HG02571 (cell line): ENCODE results near the gene CDKN1B.

Experiments used
- ATAC-seq: cut with Tn5 transposase; IDR thresholded peaks from one replicate; pipeline ENCODE4 v1.9.1; 2021; ENCODE audit warnings: mild to moderate bottlenecking, moderate library complexity; ENCODE audit not compliant: unreplicated experiment

CDKN1B gene

GRCh38 chr12:12700254-12700653, 16.9 kb upstream of the CDKN1B start:
- ATAC-seq: no peak

DNA sequence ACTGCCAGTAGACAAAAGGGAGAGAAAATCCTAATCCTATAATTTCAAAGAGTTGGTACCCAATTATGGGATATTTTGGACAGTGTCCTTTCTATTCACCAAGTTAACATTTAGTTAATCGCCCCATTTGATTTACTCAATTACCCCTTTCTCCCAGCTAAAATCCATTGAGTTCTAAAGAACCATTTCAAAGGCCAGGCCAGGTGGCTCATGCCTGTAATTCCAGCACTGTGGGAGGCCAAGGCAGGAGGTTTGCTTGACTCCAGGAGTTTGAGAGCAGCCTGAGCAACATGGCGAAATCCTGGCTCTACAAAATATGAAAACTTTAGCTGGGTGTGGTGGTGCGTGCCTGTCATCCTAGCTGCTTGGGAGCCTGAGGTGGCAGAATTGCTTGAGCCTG, 15.7 kb upstream of the CDKN1B start:
- no peak for ATAC-seq

- no peak for ATAC-seq
Observed at GRCh38 chr12:12704593-12705230, 12.5 kb upstream of the CDKN1B start.

DNA sequence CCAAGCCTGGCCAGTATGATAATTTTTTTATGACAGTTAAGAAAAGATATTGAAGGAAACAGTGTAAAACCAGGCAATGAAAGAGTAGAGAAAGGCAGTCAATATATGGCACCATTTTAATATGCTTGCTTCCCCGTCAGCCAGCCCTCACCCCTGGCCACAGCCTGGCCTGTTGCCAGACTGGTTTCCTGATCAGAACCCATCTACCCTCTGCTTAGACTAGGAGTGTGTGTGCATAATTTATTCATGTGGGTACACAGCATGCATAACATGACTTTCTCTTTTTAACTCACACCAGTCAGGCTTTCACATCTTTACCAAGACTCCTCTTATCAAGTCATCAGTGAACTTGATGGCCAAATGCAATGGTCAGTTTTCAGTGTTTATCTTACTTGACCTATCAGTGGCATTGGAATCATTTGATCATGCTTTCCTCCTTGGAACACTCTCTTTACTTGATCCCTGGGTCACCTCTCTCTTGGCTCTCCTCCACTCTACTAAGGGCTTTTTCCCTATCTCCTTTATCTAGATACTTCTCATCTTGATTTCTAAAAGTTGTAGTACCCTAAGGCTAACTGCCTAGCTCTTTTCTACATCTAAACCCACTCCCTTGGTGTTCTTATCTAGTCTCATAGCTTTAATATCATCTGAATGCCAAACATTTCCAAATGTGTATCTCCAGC, 11.2 kb upstream of the CDKN1B start:
- ATAC-seq: no peak

- ATAC-seq: no peak
Observed at GRCh38 chr12:12713932-12714275, 3.3 kb upstream of the CDKN1B start.

- no peak for ATAC-seq
Observed at GRCh38 chr12:12714276-12715021, 2.7 kb upstream of the CDKN1B start.

DNA sequence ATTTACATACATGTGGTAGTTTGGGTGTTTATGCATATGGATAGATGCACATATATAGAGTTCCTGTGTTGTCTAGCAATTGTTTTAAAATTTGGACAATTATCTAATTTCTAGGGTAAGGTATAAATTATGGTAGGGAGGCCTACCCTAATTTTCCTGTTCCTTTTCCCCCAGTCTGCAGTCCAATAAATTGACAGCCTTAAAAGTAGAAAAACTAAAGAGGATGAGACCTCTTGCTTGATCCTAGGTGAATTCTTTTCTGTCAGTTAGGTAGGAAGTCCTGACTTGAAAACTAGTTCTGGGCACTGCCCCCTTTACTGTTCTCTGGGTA, 2.1 kb upstream of the CDKN1B start:
- no peak for ATAC-seq

- ATAC-seq: no peak
Observed at GRCh38 chr12:12715459-12716150, 1.6 kb upstream of the CDKN1B start.

GRCh38 chr12:12716151-12716792, 896 bp upstream of the CDKN1B start:
- no peak for ATAC-seq

DNA sequence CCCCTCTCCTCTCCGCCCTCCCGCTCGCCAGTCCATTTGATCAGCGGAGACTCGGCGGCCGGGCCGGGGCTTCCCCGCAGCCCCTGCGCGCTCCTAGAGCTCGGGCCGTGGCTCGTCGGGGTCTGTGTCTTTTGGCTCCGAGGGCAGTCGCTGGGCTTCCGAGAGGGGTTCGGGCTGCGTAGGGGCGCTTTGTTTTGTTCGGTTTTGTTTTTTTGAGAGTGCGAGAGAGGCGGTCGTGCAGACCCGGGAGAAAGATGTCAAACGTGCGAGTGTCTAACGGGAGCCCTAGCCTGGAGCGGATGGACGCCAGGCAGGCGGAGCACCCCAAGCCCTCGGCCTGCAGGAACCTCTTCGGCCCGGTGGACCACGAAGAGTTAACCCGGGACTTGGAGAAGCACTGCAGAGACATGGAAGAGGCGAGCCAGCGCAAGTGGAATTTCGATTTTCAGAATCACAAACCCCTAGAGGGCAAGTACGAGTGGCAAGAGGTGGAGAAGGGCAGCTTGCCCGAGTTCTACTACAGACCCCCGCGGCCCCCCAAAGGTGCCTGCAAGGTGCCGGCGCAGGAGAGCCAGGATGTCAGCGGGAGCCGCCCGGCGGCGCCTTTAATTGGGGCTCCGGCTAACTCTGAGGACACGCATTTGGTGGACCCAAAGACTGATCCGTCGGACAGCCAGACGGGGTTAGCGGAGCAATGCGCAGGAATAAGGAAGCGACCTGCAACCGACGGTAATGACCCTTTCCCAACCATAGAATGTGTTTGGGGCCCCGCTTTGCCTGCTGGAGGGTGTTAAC, 615 bp downstream of the CDKN1B start:
- peak; percentile 8 for ATAC-seq

- ATAC-seq: no peak
Observed at GRCh38 chr12:12718381-12718759, 1.2 kb downstream of the CDKN1B start.

- no peak for ATAC-seq
Observed at GRCh38 chr12:12718853-12719252, 1.7 kb downstream of the CDKN1B start.

DNA sequence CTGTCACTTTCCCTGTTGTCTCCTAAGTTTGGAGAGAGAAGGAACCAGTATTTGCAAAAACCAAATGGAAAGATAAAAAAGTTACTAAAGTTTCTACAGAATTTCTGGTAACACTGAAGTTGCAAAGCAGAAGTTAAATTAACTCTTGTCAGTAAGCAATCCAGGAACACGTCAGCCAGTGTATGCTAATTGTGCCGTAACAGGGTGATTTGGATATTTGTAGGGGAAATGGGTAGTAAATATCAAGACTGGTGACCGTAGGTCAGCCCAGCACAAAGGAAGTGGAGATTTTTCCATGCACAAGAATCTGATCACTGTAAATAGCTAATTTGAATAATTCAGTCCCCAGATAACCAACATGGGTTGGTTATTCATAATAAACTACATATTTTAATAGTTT, 2.3 kb downstream of the CDKN1B start:
- ATAC-seq: no peak

- no peak for ATAC-seq
Observed at GRCh38 chr12:12720052-12720451, 2.9 kb downstream of the CDKN1B start.

DNA sequence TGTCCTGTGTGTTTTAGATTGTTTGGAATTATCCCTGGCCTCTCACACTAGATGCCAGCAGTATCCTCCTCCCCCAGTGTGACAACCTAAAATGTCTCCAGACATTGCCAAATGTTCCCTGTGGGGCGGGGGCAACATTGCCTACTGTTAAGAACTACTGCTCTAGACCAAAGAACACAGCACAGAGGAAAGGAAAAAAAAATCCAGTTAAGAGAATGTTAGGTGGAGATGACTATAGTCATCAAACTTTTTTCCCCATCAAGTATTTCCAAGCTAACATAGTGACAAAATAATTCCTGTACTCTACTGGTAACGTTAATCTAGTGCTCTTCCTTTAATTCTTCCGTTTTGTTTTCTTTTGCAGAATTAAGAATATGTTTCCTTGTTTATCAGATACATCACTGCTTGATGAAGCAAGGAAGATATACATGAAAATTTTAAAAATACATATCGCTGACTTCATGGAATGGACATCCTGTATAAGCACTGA, 3.5 kb downstream of the CDKN1B start:
- ATAC-seq: no peak

- ATAC-seq: no peak
Observed at GRCh38 chr12:12721176-12721751, 4.1 kb downstream of the CDKN1B start.

GRCh38 chr12:12721814-12722434, 4.8 kb downstream of the CDKN1B start:
- no peak for ATAC-seq

GRCh38 chr12:12722435-12723148, 5.4 kb downstream of the CDKN1B start:
- no peak for ATAC-seq

DNA sequence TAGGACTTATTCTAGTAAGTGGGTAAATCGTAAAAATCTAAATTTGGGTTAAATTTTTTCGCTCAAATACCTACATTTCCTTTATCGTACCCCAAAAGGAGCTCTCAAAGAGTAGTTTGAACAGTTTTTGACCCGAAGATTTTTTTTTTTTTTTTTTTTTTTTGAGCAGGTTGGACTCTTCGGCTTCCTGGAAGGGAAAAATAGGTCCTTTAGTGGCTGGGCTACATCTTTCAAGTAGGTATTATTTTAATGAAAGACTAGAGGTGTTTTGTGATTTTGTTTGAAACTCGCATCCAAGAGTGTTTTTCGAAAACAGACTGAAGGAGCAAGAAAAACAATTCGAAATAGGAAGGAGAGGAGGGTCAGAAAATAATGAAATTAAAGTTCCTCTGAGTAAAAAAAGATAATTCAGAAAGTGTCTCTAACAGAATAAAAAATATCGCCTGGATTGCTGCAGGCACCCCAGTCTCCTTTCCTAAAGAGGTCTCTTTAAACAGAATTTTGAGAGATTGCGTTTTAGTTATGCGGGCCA, 6.0 kb downstream of the CDKN1B start:
- no peak for ATAC-seq
